ENCODE data around the gene MGMT. TPM values are rescaled to one million over a fixed set of nuclear protein-coding genes. Genes with fewer than 3 reads are reported as not detected.

MGMT gene
- polyA plus RNA-seq, 2 donors: 8.6 to 13.0 TPM

DNA sequence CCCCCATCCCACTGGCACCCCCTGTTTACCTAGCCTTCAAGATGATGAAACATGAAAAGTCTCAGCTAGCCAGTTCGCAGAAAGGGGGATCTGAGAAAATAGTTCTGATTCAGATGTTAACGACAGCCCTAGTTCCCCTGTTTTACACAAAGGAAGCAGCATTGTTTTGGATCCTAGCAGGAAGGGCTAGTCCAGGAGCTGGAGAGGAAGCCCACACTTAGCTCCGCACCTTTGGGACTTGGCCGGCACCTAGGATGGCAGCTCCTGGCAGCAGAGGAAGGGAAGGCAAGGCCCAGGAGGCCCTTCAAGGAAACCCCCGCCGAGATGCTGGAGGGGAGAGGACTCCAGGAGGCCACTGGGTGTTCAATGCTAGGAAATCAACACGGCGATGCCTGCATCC is 29.0 kb upstream of the MGMT start:
- H3K9me3 ChIP-seq (ENCODE audit: control insufficient read depth in 2 of 2, insufficient read depth in 1 of 2, low read depth in 1 of 2, low read length in 1 of 2): peaks cover 0 to 3% of the 10 kb centered on the region in 2 donors
- no peak overlapping the region for H3K27ac ChIP-seq (ENCODE audit: low read depth in 2 of 2, low read length in 1 of 2)
- no peak overlapping the region for H3K4me3 ChIP-seq (ENCODE audit: low read depth in 1 of 2, low read length in 2 of 2)
- no peaks in the 10 kb centered on the region for H3K36me3 ChIP-seq (ENCODE audit: control insufficient read depth in 2 of 2, insufficient read depth in 2 of 2, low read length in 1 of 2)
- WGBS, 2 donors: 79 to 80% methylated on average over 8 of the region's 8 CpGs
- no peaks in the 10 kb centered on the region for H3K27me3 ChIP-seq (ENCODE audit: control insufficient read depth in 1 of 2, insufficient read depth in 2 of 2, low read length in 2 of 2)
- H3K4me1 ChIP-seq (ENCODE audit: control insufficient read depth in 2 of 2, insufficient read depth in 2 of 2, low read length in 1 of 2): no peaks in the 10 kb centered on the region

DNA sequence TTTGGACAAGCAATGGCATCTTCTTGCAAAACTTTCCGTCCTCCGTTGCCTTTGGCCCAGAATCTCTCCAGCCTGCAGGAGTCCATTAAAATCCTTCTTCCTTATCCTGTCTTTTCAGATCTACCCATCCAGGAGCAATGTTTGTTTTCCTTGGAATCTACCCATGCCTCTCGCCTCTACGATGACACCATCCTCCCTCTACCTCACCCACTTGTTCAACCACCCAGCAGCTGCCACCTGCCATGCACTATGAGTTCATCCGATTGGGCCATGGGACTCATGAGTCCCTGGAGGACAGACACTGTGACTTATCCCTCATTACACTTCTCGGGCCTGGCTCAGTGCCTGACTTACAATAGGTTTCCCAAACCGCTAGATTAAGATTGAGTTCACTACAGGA is 26.8 kb upstream of the MGMT start:
- no peak overlapping the region for H3K27ac ChIP-seq (ENCODE audit: low read depth in 2 of 2, low read length in 1 of 2)
- H3K9me3 ChIP-seq (ENCODE audit: control insufficient read depth in 2 of 2, insufficient read depth in 1 of 2, low read depth in 1 of 2, low read length in 1 of 2): peaks cover 0 to 3% of the 10 kb centered on the region in 2 donors
- 87 to 90% methylated on average over 7 of the region's 7 CpGs for WGBS, 2 donors
- H3K4me1 ChIP-seq (ENCODE audit: control insufficient read depth in 2 of 2, insufficient read depth in 2 of 2, low read length in 1 of 2): no peaks in the 10 kb centered on the region
- H3K36me3 ChIP-seq (ENCODE audit: control insufficient read depth in 2 of 2, insufficient read depth in 2 of 2, low read length in 1 of 2): no peaks in the 10 kb centered on the region
- no peak overlapping the region for H3K4me3 ChIP-seq (ENCODE audit: low read depth in 1 of 2, low read length in 2 of 2)
- H3K27me3 ChIP-seq (ENCODE audit: control insufficient read depth in 1 of 2, insufficient read depth in 2 of 2, low read length in 2 of 2): no peaks in the 10 kb centered on the region

DNA sequence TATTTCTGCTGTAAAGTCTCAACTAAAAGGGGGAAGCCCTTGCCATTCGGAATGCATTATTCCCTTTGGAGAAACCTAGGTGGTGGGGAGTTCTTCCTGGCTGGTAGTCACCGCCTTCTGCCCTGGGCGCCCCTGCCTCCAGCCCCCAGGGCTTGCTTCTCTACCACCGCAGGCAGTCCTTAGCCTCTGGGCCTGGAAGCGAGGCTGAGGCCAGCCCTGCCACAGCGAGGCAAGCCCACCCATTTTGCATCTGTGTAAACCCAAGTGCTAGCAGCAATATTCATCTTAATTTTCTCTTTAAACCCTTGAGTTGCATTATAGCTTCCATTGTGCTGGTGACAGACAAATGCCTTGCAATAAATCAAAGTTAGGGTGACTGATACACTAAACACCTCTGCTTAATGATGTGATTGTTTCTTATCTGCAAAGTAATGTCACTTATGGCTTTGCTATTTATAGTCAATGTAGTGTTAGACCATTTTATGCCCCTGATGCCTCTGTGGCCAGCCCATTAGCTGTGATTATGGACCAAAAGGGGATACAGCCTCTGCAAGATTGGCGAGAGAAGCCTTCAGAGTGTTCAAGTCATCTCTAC is 26.2 kb upstream of the MGMT start:
- Histone ChIP-seq H3K36me3 (ENCODE audit: control insufficient read depth in 2 of 2, insufficient read depth in 2 of 2, low read length in 1 of 2) (no peaks in the 10 kb centered on the region), H3K9me3 (ENCODE audit: control insufficient read depth in 2 of 2, insufficient read depth in 1 of 2, low read depth in 1 of 2, low read length in 1 of 2) (peaks cover 0 to 3% of the 10 kb centered on the region in 2 donors), H3K4me3 (ENCODE audit: low read depth in 1 of 2, low read length in 2 of 2) (no peak overlapping the region), H3K4me1 (ENCODE audit: control insufficient read depth in 2 of 2, insufficient read depth in 2 of 2, low read length in 1 of 2) (no peaks in the 10 kb centered on the region), H3K27ac (ENCODE audit: low read depth in 2 of 2, low read length in 1 of 2) (no peak overlapping the region), H3K27me3 (ENCODE audit: control insufficient read depth in 1 of 2, insufficient read depth in 2 of 2, low read length in 2 of 2) (no peaks in the 10 kb centered on the region)
- WGBS, 2 donors: 87% methylated on average over 7 of the region's 7 CpGs

DNA sequence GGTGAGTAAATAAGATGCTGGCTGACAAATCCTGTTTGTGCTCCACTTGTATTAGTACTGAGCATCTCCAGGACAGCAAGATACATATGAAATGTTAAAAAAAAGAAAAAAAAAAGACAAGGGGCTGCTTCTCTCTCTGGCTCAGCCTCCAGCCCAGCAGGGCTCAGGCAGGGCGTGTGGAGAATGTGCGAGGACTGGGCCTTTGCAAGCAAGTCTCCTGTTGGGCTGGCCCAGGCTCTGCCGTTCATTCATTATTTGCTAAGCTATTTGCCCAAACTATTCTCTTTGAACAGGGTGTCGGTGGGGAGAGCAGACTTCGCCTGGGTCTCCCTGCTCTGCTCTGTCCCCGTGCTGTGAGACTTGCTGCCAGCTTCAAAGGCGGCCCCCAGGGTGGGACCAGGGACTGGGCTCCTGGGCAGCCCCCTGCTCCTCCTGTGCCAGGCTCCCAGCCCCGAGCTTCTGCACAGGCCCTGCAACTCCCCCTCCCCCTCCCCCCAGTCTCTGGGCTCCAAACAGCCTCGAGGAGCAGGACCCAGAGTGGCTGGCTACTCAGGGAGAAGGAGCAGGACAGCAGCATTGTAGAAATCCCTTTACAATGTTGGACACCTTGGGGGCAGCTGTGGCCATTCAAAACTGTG is 25.6 kb upstream of the MGMT start:
- 70 to 79% methylated on average over 8 to 9 of the region's 9 CpGs for WGBS, 2 donors
- Histone ChIP-seq H3K4me3 (ENCODE audit: low read depth in 1 of 2, low read length in 2 of 2) (no peak overlapping the region), H3K36me3 (ENCODE audit: control insufficient read depth in 2 of 2, insufficient read depth in 2 of 2, low read length in 1 of 2) (no peaks in the 10 kb centered on the region)

DNA sequence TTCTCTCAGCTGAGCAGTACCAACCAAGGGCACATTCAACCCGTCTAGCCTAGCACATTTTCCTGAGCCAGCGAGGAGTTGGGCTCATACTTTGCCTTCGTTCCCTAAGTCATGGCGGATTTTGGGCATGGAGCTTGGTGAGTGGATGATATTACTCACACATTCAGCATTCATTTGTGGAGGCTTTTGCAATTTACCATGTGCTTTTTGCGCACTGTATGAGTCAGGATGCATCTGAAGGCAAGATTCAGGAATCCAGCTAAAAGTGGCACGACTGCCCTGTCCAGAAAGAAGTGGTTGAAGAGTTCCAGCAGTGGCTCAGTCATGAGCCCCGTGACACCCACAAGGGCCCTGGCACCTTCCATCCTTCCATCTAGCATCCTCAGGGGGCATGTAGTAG is 24.2 kb upstream of the MGMT start:
- 86 to 87% methylated on average over 7 of the region's 7 CpGs for WGBS, 2 donors

More for the DNA sequence above, 25.6 kb upstream of the MGMT start:
- peaks cover 0 to 3% of the 10 kb centered on the region in 2 donors for H3K9me3 ChIP-seq (ENCODE audit: control insufficient read depth in 2 of 2, insufficient read depth in 1 of 2, low read depth in 1 of 2, low read length in 1 of 2)
- no peaks in the 10 kb centered on the region for H3K27me3 ChIP-seq (ENCODE audit: control insufficient read depth in 1 of 2, insufficient read depth in 2 of 2, low read length in 2 of 2)
- no peaks in the 10 kb centered on the region for H3K4me1 ChIP-seq (ENCODE audit: control insufficient read depth in 2 of 2, insufficient read depth in 2 of 2, low read length in 1 of 2)
- H3K27ac ChIP-seq (ENCODE audit: low read depth in 2 of 2, low read length in 1 of 2): no peak overlapping the region

DNA sequence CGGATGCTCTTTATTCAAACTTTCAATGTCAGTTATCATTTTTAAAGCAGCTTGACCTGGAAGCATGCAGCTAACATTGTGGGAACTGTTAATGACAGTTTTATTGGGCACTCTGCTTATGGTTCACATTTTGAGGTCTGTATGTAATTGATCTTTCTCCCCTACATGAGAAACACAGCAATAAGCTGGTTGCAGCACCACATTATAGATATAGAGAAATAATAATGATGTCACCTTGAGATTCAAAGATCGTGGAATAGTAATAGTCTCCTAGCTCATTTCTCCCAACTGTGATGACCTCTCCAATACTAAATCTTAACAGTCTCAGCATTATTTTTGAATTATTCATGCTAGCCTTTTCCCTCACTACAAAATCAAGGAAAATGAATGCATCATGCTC is 22.7 kb upstream of the MGMT start:
- no peaks in the 10 kb centered on the region for H3K36me3 ChIP-seq (ENCODE audit: control insufficient read depth in 2 of 2, insufficient read depth in 2 of 2, low read length in 1 of 2)
- H3K27me3 ChIP-seq (ENCODE audit: control insufficient read depth in 1 of 2, insufficient read depth in 2 of 2, low read length in 2 of 2): no peaks in the 10 kb centered on the region
- WGBS, 2 donors: 82 to 93% methylated on average over 2 of the region's 2 CpGs
- H3K4me3 ChIP-seq (ENCODE audit: low read depth in 1 of 2, low read length in 2 of 2): no peak overlapping the region
- no peak overlapping the region for H3K27ac ChIP-seq (ENCODE audit: low read depth in 2 of 2, low read length in 1 of 2)
- H3K4me1 ChIP-seq (ENCODE audit: control insufficient read depth in 2 of 2, insufficient read depth in 2 of 2, low read length in 1 of 2): no peaks in the 10 kb centered on the region
- no peaks in the 10 kb centered on the region for H3K9me3 ChIP-seq (ENCODE audit: control insufficient read depth in 2 of 2, insufficient read depth in 1 of 2, low read depth in 1 of 2, low read length in 1 of 2)

More for the DNA sequence above, 24.2 kb upstream of the MGMT start:
- Histone ChIP-seq H3K27ac (ENCODE audit: low read depth in 2 of 2, low read length in 1 of 2) (no peak overlapping the region), H3K36me3 (ENCODE audit: control insufficient read depth in 2 of 2, insufficient read depth in 2 of 2, low read length in 1 of 2) (no peaks in the 10 kb centered on the region), H3K9me3 (ENCODE audit: control insufficient read depth in 2 of 2, insufficient read depth in 1 of 2, low read depth in 1 of 2, low read length in 1 of 2) (no peaks in the 10 kb centered on the region), H3K4me3 (ENCODE audit: low read depth in 1 of 2, low read length in 2 of 2) (no peak overlapping the region), H3K4me1 (ENCODE audit: control insufficient read depth in 2 of 2, insufficient read depth in 2 of 2, low read length in 1 of 2) (no peaks in the 10 kb centered on the region), H3K27me3 (ENCODE audit: control insufficient read depth in 1 of 2, insufficient read depth in 2 of 2, low read length in 2 of 2) (no peaks in the 10 kb centered on the region)

DNA sequence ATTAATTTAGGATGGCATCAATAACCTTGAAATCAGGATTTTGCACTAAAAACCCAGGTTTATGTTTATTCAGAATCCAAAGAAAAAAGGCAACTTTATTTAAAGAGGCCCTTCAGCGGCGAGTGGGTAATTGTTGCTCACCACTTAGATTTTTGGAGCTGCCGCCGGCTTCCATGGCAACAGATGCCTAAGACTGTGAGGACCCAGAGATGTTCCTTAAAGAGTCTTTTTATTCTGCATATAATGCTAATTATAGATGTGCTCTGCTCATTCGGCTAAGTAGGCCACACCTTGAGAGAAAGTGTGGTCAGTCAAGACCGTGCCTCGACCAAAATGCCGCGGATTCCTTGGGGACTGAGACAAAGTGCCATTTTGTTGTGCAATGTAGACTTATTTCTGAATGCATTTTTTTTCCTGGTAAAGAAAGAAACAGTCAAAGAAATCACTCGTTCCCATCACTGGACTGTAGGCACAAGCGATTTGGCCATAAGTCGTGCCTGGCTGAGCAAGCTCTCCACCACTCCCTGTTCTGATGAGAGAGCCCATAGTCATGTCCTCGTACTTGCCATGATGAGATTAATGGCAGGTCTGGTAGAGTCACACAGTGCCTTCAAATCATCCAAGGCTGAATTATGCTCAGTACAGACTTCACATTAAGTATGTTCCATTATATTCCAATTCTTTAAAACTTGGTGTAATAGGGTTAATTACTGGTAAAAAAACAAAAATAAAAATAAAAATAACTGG is 21.4 kb upstream of the MGMT start:
- H3K9me3 ChIP-seq (ENCODE audit: control insufficient read depth in 2 of 2, insufficient read depth in 1 of 2, low read depth in 1 of 2, low read length in 1 of 2): no peaks in the 10 kb centered on the region
- WGBS, 2 donors: 86 to 89% methylated on average over 13 of the region's 13 CpGs
- no peak overlapping the region for H3K4me3 ChIP-seq (ENCODE audit: low read depth in 1 of 2, low read length in 2 of 2)
- no peaks in the 10 kb centered on the region for H3K27me3 ChIP-seq (ENCODE audit: control insufficient read depth in 1 of 2, insufficient read depth in 2 of 2, low read length in 2 of 2)
- H3K27ac ChIP-seq (ENCODE audit: low read depth in 2 of 2, low read length in 1 of 2): no peak overlapping the region
- H3K4me1 ChIP-seq (ENCODE audit: control insufficient read depth in 2 of 2, insufficient read depth in 2 of 2, low read length in 1 of 2): no peaks in the 10 kb centered on the region
- H3K36me3 ChIP-seq (ENCODE audit: control insufficient read depth in 2 of 2, insufficient read depth in 2 of 2, low read length in 1 of 2): no peaks in the 10 kb centered on the region

DNA sequence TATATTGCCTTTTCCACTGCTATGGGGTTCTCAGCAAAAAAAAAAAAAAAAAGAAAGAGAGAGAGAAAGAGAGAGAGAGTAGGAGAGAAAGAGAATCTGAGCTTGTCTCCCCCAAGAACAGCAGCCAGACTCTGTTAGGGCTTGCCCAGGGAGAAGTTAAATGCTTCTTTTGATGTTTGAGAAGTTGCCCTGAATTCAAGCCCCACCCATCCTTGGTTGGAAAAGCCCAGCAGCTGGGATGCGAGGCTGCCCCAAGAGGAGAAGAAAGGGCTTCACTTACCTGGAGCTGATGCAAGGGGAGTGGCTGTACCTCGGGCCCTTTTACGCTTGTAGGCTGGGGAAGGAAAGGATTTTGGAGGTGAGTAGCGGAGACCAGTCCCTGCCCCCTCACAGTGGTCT is 20.9 kb upstream of the MGMT start:
- Histone ChIP-seq H3K4me1 (ENCODE audit: control insufficient read depth in 2 of 2, insufficient read depth in 2 of 2, low read length in 1 of 2) (no peaks in the 10 kb centered on the region), H3K4me3 (ENCODE audit: low read depth in 1 of 2, low read length in 2 of 2) (no peak overlapping the region), H3K36me3 (ENCODE audit: control insufficient read depth in 2 of 2, insufficient read depth in 2 of 2, low read length in 1 of 2) (no peaks in the 10 kb centered on the region), H3K9me3 (ENCODE audit: control insufficient read depth in 2 of 2, insufficient read depth in 1 of 2, low read depth in 1 of 2, low read length in 1 of 2) (no peaks in the 10 kb centered on the region), H3K27ac (ENCODE audit: low read depth in 2 of 2, low read length in 1 of 2) (no peak overlapping the region), H3K27me3 (ENCODE audit: control insufficient read depth in 1 of 2, insufficient read depth in 2 of 2, low read length in 2 of 2) (no peaks in the 10 kb centered on the region)
- 51 to 66% methylated on average over 4 of the region's 4 CpGs for WGBS, 2 donors

DNA sequence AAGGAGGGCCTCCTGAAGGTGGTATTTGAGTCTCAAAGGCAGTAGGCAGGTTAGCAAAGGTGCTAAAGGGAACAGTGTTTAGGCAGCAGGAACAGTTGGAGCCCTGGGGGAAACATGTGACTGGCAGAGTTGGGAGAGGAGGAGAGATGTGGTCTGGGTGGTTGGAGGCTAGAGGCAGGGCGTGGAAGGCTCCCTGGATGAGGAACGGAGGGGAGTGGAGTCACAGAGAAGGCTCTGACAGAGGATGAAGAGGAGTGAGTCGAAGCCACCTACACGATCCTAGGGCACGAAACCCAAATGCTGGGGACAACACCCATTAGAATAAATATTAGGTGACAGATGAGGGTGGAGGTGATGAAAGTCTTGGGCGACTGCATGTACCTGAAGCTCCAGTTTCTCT is 19.6 kb upstream of the MGMT start:
- H3K9me3 ChIP-seq (ENCODE audit: control insufficient read depth in 2 of 2, insufficient read depth in 1 of 2, low read depth in 1 of 2, low read length in 1 of 2): no peaks in the 10 kb centered on the region
- no peaks in the 10 kb centered on the region for H3K27me3 ChIP-seq (ENCODE audit: control insufficient read depth in 1 of 2, insufficient read depth in 2 of 2, low read length in 2 of 2)
- no peak overlapping the region for H3K4me3 ChIP-seq (ENCODE audit: low read depth in 1 of 2, low read length in 2 of 2)
- H3K4me1 ChIP-seq (ENCODE audit: control insufficient read depth in 2 of 2, insufficient read depth in 2 of 2, low read length in 1 of 2): no peaks in the 10 kb centered on the region
- 83% methylated on average over 6 of the region's 6 CpGs for WGBS, 2 donors
- H3K36me3 ChIP-seq (ENCODE audit: control insufficient read depth in 2 of 2, insufficient read depth in 2 of 2, low read length in 1 of 2): no peaks in the 10 kb centered on the region
- H3K27ac ChIP-seq (ENCODE audit: low read depth in 2 of 2, low read length in 1 of 2): no peak overlapping the region

Data from esophagus (tissue), 2 donors.